GM19023 (cell line): ENCODE results near the gene FIP1L1.
"Not testable (repeated sequence)": the region's sequence is repeated elsewhere in the genome, so short reads cannot be mapped to it uniquely, and the experiment has no call there.

Experiments used
- ATAC-seq: cut with Tn5 transposase; IDR thresholded peaks from one replicate; pipeline ENCODE4 v1.9.1; 2021; ENCODE audit warnings: mild to moderate bottlenecking, moderate library complexity; ENCODE audit not compliant: unreplicated experiment

The FIP1L1 gene

DNA sequence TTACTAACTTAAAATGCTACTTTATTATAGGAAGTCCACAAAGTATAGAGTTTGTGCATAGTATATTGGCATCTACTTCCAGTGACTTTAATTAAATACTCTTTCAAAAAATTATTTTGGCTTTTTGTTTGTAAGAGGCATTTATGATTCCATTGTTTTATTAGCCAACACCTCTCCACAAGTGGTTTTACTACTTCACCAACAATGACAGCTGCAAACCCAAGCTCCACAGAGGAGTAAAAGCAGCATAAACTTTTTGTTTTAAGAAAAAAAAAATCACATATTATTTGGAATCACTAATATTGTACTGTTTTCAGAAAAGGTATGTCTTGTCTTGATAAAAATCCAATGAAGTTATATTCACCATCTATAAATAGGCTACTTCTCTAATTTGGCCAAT lies 88.5 kb downstream of the FIP1L1 start:
- no peak for ATAC-seq

DNA sequence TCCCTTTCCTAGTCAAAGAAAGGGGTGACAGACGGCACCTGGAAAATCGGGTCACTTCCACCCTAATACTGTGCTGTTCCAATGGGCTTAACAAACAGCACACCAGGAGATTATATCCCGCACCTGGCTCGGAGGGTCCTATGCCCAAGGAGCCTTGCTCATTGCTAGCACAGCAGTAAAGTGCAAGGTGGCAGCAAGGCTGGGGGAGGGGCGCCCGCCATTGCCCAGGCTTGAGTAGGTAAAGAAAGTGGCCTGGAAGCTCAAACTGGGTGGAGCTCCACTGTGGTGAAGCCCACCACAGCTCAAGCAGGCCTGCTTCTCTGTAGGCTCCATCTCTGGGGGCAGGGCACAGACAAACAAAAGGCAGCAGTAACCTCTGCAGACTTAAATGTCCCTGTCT lies 89.1 kb downstream of the FIP1L1 start:
- ATAC-seq, result not testable (repeated sequence)

DNA sequence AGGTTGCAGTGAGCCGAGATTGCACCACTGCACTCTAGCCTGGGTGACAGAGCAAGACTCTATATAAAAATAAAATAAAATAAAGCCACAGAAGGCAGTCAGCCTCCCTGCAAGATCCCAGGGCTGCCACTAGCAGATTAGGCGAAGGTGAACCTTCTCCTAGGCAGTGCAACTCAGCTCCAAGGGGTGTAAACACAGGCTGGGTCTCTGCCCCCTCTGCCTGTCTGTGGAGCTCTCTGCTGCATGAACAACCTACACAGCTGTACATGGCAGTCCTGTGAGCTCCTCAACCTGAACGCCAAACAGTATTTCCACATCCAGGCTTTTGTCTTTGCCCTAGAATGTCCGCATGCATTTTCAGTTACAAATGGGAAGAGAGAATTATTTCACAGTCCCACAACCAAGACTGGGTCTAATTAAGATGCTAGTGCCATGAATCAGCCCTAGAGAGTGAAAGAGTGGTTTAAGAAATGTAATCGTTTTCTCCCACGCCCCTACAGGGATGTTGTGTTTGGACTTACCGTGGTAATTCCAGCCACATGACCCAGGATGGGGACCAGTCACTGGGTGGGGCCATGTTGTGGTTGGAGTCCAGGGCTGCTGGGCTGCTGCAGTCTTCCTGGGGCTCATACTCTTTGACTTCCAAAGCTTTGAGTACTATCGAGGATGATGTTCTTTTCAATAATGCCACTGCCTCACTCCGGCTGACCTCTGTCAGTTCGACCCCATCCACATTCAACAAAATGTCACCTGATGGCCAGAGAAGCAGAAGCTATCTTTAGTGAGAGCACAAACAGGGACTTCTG lies 99.0 kb downstream of the FIP1L1 start:
- no peak for ATAC-seq

DNA sequence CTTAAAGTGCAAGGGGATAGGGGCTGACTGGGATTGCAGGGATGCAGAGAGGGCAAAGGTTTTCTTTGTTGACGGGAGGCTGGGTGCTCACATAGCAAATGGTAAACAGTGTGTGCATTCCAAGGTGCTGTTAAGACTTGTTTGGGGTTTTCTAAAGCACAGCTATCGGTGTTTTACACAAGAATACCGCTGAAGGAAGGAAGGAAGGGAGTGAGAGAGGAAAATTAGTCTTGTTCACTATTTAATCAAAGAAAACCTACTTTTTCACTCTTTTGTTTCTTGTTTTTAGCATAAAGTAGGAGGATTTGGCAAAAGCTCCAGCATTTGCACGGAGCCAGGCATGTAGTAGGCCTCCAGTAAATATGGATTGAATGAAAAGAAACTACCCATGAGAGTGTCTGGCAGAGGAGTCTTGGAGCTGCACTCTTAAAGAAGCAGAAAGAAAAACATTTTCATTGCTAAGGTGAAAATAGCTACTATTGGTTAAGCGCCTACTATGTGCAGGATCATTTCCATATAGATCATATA lies 99.7 kb downstream of the FIP1L1 start:
- ATAC-seq, result no peak

DNA sequence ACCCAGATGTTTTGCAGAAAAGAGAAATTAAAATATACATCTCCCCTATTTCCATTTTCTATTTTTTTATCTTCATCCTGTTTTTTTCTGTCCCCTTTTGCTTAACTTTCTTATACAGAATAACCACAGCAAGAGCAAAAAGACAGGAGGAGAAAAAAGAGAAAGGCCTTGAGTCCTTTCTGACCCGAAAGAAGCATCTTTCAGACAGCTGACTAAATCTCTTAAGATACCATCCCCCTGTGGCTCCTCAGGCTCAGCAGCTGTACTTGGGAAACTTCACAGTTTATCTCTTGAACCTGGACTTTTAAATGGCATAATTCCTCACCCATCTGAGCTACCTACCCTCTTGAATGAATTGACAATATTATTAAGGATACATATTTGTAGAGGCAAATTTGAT lies 100.2 kb downstream of the FIP1L1 start:
- no peak for ATAC-seq

DNA sequence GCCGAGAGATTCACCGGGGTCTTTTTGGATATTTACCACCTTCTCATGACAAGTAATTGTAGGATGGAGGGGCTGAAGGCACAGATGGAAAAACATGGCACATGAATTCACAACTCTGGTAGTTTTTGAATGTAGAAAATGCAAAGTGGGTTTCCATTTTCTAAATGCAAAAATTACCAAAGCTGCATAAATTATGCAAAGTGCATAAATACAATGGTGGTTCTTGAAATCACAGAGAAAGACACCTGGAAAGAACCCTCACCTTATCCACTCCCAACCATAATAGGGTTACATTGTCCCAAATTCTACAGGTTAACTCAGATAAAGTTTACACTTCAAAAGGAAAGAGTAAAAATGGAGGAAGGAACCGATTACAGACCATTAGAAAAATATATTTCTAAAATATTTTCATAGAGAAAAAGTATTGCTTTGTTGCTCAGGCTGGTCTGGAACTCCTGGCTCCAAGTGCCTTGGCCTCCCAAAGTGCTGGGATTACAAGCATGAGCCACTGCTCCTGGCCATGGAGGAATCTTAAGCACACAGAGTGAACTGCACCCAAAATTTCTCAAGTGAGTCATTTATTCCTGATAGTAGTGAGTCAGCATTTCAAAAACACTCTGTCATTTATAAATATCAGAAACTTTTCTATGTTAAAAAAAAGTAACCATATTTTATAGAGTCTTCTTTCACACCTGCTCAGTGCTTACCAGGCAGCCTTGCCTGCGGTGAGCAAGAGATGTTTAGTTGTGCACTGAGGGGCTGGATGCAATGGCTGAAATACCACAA lies 101.4 kb downstream of the FIP1L1 start:
- ATAC-seq, result no peak

DNA sequence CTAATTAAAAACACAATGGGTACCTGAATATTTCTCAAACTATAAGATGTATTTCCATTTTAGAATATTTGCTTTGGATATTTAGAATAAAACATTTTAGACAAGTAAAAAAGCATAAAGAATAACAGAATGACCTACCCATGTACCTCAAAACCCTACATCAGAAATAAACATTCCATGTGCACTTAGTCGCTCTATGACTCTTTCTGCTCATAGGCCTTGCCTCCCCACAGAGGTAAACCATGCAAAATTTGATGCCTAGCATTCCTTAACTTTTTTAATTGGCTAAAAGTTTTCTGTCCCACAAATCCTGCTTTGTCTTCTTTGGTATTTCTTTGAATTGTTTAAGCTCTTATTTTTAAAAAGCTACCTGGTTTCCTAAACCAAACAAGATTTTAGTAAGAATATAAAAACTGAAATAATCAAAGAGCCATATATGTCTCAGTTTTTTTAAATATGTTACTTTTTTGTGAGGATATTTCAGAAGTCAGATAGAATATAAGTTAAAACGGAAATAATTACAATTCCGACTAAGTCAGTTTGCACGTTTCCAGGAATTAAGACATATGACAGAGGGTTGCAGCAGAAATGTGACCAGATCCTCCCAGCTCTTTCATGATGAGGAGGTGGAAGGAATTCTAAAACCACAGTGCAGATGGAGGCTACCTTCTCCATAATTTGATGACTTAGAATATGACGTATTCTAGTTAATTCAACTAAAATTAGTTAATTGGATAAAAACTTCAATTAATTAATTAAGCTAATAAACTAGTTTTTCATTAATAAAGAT lies 102.5 kb downstream of the FIP1L1 start:
- no peak for ATAC-seq

DNA sequence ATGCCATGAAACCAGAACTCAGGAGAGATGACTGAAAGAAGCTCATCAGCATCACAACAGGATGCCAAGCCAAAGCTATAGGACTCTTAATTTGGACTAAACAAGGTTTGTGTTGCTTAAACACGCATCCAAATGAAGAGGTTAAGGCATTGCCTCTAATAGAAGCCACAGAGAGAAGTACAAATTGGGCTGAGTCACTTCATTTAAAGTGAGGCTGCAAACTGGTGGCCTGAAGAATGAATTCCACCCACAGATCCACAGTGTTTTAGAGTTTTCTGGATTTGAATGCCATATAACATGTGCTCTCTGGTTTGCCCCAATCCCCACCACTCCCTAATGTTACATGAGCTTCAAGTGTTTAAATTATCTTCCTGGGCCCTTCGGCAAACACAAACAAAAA lies 103.5 kb downstream of the FIP1L1 start:
- no peak for ATAC-seq

DNA sequence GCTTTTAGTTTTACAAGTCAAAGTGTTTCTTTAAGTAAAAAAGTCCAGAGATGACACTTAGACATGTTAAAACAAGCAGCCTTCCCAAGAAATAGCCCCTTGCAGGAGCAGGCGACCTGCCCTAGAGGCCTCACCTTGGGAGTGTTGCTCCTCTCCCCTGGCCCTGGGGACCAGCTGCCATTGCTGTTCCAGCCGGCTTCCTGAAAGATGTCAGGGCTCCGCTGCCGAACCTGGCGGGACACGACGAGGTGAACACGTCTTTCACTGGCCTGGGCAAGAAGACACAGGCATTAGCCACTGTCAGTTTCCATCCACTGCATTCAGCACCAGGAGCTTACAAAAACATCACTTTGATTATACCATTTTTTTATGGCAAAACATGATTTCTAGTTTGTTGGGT lies 104.1 kb downstream of the FIP1L1 start:
- no peak for ATAC-seq

DNA sequence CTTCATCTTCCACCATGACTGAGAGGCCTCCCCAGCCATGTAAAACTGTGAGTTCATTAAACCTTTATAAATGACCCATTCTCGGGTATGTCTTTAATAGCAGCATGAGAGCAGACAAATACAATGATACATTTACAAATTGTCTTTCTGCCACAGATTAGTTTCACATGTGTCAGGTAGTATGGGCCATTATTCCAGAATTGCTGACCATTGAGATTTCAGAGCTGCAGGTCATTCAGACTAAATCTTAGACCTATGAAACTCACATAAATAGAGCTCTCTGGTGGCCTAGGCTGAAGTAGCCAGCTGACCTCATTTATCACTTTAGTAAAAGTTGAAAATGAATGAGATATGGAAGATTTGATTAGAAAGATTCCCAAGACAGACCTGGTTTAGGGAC lies 105.8 kb downstream of the FIP1L1 start:
- ATAC-seq, result no peak

DNA sequence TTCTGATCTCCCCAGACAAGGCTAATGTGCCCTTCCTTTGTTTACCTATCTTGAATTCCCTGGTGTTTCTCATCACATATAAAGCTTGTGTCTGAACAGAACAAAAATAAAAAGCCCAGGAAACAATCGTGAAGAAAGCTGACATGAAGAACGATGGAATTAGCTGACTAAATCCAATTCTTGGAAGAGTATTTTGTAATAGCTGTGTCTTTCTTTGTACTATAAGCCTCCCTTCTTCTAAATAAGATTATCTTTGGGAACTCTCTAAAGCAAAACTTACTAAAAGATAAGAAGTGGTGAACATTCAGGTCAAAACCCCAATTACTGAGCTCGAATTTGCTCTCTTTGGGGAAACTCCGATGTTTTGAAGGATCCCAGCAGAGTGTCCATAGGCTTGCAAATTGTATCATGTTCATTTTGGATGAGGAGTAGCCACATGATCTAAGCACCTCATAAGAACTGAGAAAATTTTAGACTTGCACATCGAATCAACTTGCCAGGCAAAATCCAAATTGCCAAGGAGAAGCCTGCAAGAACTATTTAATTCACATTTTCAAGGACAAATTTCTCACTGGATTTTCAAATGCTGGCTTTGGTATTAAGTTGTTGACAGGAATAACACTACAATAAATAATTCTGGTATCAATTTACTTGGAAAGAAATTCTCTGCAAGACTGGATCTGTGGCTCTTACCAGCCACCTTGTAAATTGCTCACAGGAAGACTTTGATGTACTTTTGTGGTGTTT lies 107.6 kb downstream of the FIP1L1 start:
- no peak for ATAC-seq

DNA sequence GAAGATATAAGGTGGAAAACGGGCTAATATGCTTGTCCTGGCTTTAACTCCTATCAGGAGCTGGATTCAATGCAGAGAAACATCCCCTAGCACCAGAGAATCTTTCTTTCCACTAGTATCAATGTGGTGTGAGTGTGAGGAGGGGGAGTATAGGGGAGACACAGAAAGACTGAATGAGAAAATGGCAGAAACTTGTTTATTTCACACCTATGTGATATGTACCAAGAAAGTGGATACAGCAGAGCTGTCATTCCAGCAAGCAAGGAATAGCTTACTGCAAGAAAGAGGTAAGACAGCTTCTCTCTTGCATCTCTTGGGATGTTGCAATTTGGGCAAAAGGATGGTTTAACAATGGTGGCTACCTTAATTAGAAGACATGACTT lies 108.2 kb downstream of the FIP1L1 start:
- no peak for ATAC-seq

DNA sequence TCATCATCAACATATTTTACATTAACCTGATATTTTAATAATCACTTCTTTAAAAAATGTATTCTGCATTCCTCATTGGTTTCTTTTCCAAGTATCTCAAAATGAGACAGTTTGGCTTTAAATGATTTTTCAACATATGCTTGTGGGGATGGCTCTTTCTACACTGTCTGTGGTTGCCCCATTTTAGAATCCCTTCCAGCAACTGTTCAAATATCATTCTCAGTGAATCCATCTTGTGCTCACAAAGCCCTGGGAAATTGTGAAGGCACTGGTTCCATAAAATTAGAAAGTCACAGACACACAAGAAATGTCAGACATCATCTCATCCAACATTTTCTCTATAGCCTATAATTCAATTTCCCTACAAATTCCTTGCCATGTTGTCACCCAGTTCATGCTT lies 110.3 kb downstream of the FIP1L1 start:
- no peak for ATAC-seq

DNA sequence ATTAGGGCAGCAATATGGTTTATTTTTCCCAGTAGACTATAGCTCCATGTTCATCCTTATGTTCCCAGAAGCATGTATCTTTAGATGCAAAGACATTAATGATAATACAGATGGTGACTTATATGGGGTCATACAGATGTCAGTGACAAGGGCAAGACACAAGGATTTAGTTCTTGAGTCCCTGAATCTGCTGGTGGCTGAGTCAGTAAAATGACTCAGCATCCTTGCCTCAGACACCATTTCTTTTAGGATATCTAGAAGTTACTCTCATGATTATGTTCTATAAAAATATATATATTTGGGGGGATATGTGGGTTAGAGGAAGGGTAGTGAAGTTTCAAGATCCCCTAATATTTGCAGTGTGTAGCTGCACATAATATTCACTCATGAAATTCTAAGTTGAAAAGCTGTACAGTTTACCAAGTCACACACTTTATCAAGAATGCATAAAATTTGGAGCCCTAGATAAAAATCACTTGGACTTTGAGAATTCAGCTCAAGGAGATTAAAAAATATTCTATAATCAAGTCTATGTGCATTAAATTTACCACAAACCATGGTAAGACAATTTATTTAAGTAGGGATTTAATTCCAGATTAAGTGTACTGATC lies 111.9 kb downstream of the FIP1L1 start:
- ATAC-seq, result no peak

DNA sequence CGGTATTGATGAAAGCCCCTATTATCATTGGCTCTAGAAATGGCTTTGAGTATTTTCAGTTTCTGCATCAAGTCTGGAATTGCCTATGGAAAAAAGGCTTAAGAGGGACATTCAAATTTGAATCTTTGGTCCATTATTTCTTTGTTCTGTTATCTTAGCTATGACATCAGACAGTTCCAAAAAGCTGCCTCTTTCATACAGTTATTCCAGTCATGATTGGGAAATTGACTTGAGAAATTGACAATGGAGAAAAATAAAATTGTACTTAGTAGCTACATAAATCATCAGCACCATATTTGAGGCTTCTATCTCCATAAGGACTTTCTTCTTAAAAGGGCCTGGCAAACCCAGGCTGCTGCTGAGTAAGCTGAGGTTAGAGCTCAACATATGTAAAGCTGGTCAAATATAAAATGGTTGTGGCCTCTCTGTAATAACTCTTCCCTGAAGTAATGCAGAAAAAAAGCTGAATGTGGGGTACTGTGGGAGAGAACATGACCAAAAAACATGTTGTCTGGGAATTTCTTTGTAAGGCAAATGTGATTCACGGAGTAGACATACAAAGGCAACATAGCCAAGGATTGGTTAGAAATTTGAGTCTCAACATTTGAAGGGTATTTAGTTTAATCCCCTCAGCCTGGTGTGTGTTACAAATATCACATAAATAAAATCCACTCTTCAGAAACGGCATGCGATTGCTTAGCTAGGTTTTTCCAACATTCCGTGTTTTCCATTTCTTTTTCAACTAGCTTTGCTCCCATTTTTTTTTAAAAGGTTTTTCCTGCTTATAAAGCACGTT lies 112.9 kb downstream of the FIP1L1 start:
- ATAC-seq, result no peak

DNA sequence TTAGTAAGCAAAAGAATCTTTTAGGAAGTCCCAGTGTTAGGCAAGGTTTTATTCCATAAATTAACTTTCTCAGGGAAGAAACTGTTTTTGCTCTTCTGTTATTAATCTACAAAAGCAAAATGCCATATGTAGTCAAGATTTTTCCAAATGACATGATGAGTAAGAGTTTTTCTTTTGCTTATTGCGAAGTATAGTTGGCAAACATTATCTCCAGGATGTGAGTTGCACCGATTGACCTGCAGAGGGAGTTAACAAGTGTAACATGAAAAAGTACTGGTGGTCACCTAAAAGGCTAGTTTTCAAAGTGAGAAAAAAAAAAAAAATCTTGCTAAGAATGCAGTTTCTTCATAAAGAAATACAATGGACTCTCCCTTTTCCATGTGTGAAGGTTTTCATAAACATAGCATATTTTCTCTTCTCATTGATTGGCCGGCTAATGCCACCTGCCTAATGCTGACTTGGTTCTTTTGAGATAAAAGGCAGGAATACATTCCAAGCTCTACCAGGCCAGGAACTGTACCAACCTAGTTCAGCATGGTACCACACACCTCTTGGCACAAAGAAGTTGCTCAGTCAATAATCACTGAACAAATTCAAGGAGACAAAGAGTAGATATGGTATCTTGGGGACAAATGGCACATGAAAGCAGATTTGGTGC lies 113.7 kb downstream of the FIP1L1 start:
- no peak for ATAC-seq

DNA sequence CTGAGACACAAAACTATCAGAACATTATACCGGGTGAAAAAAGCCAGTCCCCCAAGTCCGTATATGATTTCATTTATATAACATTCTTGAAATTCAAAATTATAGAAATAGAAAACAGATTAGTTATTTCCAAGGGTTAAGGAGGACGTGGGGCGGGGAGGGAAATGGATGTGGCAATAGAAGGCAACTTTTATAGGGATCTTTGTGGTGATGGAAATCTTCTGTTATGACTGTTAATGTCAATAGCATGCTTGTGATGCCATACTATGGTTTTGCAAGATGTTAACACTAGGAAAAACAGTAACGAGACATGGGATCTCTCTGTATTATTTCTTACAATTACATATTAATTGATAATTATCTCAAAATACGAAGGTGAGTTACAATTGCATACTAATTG lies 117.4 kb downstream of the FIP1L1 start:
- no peak for ATAC-seq

DNA sequence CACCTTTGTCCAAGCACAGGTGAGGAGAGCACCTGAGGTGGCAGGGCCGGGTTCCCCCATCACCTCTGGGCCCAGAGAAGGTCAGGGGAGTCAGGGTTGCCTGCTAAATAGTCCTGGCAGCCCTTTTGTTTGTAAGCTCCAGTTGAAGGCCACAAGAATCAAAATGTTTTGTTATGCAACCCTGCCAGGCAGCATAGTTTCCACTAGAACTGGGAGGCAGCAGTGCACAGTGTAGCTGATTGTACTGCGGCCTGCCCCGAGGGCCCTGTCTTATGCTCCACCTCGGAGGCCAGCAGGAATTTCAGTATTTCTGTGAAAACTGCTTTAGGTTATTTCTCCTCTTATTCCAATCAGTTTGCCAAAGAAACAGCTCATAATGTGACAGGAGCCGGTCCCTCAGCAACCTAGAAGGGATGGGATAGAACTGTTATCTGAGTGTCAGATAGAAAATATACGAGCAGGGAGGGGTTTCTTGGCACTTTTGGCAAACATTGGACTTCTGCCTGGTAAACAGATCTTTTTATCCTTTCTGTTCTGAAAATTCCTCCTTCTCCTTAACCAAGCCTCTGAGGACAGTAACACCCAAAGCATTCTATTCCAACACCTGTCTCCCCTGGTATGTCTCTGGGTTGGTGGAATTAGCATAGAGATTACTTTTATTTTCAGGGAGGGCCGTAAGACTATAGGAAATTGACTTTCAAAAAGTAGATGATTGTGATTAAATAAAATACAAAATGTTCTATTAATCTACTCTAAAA lies 120.2 kb downstream of the FIP1L1 start:
- no peak for ATAC-seq
